ENCODE results near the gene TULP4.

DNA sequence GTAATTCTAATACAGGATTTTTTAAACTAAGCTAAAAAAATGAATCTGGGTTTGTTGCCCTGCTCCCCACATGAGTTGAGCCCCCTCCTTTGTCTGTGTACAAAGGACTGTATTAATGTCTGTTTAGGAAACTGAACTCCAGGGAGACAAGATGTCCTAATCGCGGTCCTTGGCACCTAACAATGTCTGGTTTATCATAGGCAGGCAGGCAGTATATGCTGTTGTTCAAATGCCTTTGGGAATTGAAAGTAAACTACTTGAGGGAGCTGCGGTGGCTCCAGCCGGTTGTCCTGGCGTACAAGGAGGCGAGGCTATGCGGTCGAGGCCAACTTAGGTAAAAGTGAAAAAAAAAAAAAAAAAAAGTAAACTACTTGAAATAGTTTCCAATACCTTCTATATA, 98.5 kb downstream of the TULP4 start:
- TF ChIP-seq, protein P1, sequence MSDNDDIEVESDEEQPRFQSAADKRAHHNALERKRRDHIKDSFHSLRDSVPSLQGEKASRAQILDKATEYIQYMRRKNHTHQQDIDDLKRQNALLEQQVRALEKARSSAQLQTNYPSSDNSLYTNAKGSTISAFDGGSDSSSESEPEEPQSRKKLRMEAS (IDR thresholded peaks at IDR 0.05), result no peak
- TF ChIP-seq TCF12 (IDR thresholded peaks at IDR 0.05; ENCODE audit: low read depth) (no peak), TAF1 (IDR thresholded peaks at IDR 0.05; ENCODE audit: low read depth) (no peak), NFIC (IDR thresholded peaks at IDR 0.05) (no peak), YY1 (IDR thresholded peaks at IDR 0.05; ENCODE audit: low read depth) (no peak), FOXM1 (IDR thresholded peaks at IDR 0.05; ENCODE audit: borderline replicate concordance, low read depth) (no peak), EP300 (IDR thresholded peaks at IDR 0.05; ENCODE audit: borderline replicate concordance) (no peak), RAD21 (IDR thresholded peaks at IDR 0.05; ENCODE audit: low read depth) (no peak), ZBTB7A (IDR thresholded peaks at IDR 0.05; ENCODE audit: low read depth) (no peak)
- TF ChIP-seq, protein P2, sequence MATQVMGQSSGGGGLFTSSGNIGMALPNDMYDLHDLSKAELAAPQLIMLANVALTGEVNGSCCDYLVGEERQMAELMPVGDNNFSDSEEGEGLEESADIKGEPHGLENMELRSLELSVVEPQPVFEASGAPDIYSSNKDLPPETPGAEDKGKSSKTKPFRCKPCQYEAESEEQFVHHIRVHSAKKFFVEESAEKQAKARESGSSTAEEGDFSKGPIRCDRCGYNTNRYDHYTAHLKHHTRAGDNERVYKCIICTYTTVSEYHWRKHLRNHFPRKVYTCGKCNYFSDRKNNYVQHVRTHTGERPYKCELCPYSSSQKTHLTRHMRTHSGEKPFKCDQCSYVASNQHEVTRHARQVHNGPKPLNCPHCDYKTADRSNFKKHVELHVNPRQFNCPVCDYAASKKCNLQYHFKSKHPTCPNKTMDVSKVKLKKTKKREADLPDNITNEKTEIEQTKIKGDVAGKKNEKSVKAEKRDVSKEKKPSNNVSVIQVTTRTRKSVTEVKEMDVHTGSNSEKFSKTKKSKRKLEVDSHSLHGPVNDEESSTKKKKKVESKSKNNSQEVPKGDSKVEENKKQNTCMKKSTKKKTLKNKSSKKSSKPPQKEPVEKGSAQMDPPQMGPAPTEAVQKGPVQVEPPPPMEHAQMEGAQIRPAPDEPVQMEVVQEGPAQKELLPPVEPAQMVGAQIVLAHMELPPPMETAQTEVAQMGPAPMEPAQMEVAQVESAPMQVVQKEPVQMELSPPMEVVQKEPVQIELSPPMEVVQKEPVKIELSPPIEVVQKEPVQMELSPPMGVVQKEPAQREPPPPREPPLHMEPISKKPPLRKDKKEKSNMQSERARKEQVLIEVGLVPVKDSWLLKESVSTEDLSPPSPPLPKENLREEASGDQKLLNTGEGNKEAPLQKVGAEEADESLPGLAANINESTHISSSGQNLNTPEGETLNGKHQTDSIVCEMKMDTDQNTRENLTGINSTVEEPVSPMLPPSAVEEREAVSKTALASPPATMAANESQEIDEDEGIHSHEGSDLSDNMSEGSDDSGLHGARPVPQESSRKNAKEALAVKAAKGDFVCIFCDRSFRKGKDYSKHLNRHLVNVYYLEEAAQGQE (IDR thresholded peaks at IDR 0.05; ENCODE audit: low read depth), result no peak
